HG03432 (cell line): Measurements from ENCODE around the gene SEC16B.
A peak's percentile ranks its signal among the peaks of the same experiment; 100 is the strongest.

Experiments used
- ATAC-seq: cut with Tn5 transposase; IDR thresholded peaks from one replicate; pipeline ENCODE4 v1.9.1; 2021; ENCODE audit warnings: mild to moderate bottlenecking, moderate library complexity; ENCODE audit not compliant: unreplicated experiment

SEC16B gene

DNA sequence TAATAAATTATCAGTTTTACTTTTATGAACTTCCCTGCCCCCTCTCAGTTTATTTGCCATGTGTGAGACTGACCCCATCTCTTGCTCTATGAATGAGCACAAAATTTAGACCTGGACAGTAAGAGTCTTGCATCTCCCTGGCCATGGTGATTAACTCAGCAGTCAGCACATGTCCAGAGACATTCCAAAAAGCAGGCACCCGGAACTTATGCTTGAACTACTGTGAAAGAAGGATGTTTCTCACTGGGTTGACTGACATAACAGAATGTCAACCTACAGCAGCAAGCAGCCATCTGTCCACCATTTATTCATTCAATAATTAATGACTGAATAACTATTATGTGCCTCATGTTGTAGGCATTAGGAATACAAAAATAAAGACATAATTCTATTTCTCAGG lies 11.3 kb upstream of the SEC16B start:
- no peak for ATAC-seq

DNA sequence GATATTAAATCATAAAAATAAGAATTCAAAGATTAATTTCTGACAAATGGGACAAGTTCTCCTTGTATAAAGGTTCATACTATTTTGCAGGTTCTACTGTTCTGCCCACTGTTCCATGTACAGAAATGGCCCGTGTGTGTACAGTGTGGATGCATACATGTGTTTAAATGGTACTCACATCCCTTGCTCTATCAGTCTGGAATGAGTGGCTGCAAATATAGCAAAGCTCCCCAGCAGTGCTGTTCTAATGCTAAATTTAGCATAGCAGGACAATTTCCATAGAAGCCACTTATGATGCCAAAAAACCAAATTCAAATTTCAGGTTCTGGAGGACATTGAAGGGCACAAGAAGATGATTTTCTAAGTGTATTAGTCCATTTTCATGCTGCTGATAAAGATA lies 9.4 kb upstream of the SEC16B start:
- no peak for ATAC-seq

DNA sequence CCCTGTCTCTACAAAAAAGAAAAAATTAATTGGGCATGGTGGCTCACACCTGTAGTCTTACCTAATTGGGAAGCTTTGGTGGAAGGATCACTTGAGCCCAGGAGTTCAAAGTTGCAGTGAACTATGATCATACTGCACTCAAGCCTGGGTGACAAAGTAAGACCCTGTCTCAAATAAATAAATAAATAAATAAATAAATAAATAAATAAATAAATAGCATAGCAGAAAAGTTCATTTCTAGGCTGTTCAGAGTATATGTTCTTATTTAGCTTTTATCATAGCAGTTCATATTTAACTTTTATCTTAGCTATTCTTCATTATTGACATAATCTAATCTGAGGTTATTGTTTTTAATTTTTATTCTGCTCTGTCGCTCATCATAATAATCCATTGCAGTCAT lies 8.7 kb upstream of the SEC16B start:
- no peak for ATAC-seq

DNA sequence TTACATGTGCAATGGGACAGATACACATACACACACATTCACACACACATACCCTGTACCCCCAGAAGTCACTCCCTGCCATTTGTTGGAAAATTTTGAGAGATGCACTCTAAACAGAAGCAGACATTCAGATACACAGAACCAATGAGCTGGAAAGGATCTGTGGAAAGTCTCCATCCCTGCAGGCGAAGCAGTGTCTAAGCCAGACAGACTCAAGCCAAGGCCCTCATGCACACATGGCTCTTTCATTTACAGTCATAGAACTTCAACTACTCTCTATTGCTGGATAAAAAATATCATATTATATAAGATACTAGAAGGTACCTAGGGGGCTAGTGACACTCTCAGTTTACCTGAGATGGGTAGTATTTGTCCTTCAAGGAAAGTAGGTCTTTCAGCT lies 7.3 kb upstream of the SEC16B start:
- ATAC-seq: no peak

DNA sequence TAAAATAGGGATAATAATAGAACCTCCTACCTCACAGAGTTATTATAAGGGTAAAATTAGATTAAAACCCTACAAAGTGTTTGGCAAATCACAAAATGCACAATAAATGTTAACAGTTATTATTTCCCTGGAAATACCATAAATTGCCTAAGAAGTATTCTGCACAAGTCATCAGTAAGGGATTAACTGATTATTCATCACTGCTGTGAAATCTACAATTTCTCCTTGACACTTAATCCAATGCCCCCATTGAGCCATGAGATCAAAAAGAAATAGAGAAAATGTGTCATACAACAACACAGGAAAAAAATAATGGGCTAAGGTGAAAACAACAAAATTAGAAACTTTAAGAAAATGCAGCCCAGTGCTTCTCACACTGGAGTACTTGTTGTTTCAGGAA lies 6.7 kb upstream of the SEC16B start:
- no peak for ATAC-seq

DNA sequence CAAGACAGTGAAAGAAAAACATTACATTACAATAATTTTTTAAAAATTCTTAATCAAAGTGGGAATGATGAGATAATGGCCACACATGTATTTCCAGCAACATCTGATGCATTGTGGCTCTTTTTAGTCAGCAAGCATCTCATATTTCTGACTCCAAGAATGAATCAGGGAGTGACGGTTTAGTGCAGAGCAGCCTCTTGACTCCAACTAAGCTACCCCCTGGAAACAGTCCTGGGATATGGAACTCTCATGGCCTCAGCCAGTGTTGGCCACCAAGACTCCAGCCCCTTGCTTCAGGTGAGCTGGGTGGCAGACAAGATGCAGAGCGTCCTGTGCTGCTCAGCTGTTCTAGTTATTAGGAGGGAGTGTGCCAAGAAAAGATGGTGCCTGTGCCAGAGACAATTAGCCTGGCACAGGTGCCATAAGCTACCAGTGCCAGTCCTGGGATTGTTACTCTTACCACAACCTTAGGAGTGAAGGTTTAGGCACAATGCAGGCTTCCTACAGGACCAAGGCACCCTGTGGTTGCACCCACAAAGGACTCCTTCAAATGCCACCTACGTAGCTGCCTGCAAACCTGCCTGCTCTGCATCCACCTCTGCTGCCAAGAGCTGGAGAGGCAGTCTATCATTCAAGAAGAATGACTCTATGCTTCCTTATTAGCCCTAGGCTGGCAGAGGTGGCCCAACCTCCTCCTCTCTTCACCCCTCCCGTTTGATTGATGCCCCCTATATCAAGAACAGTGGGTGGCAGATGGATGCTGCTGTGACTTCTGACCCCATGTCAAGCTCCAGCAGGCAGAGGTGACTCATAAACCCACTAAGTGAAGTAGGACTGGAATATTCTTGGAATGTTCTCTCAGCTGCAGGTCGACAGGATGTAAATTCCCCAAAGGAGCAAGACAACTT lies 6.0 kb upstream of the SEC16B start:
- no peak for ATAC-seq

DNA sequence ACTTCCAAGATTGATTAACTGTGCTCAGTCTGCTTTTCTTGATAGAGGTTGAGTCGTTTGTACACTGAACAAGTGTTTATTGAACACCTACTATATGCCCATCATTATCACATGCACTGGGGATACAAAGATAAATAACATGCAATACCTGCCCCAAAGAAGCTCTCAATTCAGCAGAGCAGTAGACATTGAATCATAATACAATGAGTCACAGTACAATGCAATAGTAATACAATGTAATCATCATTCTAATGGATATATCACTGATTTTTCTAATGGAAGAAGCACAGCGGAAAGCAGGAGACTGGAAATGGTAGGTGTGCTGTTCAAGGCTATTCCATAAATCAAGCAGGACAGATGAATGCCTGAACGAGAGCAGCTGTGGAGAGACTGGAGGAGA lies 3.7 kb upstream of the SEC16B start:
- ATAC-seq: no peak

DNA sequence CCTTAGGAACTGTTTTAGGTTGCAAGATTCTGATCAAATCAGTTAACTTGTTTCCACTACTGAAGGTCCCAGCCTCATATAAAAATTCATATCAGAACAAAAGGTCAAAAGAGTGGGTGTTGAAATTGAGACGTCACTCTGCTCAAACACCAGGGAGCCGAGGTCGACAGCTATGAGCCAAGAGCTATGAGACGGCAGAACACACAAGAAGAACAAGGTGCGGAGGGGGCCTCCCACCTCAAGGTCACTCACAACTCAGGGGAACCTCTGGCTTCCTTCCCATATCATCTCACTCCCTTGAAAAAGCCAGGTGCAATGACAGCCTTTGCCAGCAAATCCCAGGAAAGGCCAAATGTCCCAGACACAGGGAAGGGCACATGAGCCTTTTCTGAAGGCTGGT lies 749 bp downstream of the SEC16B start:
- no peak for ATAC-seq

DNA sequence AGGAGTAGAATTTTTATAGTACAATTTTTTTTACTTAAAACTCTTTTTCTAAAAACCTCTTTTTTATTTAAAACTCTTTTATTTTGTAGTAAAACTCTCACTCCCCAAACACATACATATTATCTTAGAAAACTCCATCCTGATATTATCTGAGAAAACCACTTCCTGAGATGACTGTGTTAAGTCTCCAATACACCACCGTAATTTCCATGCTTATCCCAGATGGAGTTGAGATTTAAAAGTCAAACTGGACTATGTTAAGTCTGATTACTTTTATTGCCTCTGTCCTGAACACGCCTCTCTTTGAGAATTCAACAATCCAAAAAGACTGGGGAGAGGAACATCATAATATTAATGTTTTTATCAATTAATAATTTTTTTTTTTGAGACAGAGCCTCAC lies 3.7 kb downstream of the SEC16B start:
- no peak for ATAC-seq

DNA sequence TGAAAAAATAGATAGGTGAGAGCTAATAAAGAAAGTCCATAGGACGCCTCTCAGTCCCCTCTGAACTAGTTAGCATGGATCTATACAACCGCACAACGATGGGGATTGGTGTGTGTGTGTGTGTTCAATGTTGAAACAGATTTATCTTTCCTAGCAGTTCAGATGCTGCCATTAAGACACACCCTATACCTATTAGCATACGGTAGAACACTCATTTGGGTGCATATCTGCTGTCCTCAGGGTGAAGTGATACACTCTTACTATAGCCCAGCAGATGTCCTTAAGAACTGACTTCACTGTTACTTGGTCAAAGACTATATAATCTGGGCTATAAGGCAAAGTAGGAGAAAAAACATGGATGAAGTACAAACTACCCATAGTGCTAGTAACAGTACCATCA lies 4.6 kb downstream of the SEC16B start:
- no peak for ATAC-seq

DNA sequence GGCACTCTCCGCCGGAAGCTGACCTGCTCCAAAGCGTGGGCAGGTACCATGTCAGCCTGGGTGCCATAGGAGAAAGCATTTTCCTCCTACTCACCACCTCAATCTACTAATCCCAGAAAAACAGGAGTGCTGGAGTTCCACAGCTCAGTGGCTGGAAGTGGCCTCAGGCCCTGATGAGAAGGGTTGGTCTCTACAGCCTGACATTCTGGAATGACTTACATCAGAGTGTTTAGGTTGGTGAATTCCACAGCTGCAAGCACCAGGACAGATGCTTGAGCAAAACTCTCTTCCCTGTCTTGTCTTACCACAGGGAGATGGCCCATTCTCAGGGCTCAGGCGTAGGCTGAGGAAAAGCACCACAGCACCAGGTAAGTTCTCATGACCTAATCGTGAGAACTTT lies 5.5 kb downstream of the SEC16B start:
- no peak for ATAC-seq

DNA sequence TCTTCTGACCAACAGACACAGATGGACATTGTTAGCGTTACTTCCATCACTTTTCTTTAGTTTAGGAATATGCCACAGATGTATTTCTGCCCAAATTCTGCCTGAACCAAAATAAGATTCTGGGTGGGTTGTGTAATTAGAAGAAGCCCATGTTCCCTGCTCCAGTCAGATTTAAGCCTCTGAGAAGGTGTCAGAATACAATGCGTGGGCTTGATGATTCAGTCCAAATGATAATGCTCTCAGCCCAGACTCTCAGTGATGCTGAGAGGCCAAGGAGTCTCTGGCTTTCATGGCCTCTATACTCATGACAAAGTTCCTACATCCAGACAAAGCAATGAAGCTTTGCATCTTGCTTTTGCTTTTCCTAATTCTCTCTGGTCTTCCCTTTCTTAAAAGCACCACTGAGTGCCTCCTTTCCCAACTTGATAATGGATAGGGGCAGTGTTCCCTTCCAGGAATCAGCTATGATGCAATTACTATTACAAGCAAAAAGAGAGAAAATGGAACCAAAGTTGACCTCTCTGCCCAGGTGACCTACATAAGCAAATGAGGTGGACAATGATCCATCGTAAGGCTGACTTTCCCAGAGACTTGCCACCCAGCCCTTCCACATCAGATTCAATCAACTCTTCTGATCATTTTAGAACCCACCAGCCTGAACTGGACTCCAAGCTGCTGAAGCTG lies 8.8 kb downstream of the SEC16B start:
- no peak for ATAC-seq

DNA sequence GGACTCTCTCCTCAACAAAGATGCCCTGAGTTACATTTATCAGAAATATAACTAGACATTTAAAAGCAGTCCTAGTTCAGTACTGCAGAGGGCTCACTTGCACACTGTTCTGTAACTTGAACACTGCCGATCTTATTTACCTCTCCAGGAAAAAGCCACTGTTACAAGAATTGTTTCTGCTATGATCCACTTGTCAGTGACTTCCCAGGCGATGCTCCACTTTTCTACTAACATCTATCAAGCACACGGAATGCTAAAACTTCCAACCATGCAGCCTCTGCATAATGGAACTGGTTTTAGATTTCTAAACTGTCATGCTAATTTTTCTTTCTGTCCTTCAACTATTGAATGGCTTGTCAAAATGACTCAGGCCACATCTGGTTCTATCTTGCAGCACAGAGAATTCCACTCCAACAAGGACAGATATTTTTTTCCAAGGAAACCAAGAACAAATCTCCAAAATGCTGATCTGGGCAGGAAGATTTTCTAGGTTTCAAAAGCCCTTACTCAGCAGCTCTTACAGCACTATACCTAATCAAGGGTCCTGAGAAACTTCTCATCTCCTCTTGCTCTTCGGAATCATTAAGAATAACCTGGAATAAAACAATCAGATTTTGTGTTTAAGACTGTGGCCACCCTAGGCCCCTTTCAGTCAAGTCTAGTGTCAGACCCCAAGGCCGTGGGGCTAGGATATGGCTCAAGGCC lies 9.9 kb downstream of the SEC16B start:
- no peak for ATAC-seq

DNA sequence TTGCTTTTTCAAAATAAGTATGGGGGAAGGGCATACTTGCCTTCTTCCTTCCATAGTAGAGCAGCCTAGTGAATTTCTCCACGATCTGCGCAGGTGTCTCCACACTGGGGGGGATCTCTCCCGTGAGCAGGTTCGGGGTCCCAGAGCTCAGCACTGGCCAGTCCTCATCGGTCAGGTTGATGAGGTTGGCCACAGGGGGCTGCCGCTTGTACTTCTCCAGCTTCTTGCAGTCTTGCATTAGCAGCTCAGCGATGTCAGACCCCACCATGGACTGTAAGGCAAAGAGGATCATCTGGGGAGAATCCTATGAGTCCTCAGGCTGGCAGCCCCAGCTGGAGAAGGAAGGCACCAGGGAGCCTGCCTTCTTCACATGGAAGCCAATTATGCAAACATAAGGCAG lies 11.8 kb downstream of the SEC16B start:
- no peak for ATAC-seq

DNA sequence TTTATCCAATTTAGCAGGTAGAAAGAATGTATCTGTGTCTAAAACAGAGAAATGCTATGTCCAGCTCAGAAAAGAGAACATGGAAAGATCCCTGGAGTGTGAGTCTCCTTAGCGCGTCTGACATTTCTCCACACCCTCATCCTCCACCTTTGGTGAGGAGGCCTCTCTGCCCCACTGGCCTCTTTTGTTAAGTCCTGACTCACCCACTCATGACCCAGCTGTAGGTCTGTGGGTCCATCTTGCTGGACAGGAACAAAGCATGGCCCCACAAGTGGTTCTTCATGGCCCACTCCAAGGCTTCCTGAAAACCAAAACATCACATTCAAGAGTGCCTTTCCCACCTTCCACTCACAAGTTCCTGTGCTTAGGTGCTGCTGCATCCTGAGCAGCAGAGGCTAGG lies 15.8 kb downstream of the SEC16B start:
- ATAC-seq: no peak

DNA sequence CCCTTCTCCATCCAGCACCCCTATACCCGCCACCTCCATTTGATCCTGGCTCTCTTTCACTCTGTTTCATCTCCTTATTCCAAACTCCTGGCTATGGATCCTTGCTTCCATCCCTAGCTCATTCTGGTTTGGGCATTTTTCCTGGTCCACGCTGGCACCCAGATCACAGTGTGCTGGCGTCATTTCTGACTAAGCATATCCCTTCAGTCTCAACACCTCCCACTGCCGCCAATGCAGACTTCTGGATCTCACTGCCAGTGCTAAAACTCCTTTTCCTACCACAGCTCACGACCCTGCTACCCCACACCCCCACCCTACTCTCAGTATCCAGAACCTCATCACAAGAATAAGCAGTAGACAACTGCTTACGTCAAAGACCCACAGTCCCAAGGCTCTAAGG lies 16.3 kb downstream of the SEC16B start:
- ATAC-seq: no peak

DNA sequence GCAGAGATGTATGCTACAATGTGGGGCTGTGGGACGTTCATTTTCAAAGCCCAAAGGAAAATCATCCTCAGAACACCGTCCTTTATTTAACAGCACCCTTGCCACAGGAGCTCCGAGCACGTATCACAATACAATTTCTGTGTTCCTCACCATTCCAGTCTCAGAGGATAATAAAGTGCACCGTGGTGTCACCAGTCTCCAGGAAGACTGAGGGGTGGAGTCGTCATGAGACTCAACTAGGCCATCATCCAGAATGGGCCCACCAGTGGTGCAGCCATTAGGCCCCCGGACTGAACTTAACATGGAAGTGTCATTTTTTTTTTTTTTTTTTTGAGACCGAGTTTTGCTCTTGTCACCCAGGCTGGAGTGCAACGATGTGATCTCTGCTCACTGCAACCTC lies 17.2 kb downstream of the SEC16B start:
- ATAC-seq: no peak

DNA sequence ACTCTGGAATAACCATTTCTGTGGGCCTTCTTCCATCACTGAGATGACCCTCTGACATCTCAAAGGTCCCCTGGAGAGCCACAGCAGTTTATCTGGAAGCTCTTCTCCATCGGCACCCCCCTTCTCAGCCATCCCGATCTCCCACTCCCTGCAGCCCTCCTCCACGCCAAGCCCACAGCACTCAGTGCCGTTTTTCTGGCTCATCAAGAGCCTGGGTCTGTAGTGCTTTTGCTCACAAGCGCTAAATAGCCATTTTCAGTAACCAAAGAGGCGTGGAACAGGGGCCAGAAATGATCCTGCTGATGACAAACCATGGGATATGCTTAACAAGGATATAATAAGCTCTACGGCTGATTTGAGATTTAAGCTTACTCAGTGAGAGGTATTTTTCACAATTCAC lies 17.6 kb downstream of the SEC16B start:
- ATAC-seq: no peak

DNA sequence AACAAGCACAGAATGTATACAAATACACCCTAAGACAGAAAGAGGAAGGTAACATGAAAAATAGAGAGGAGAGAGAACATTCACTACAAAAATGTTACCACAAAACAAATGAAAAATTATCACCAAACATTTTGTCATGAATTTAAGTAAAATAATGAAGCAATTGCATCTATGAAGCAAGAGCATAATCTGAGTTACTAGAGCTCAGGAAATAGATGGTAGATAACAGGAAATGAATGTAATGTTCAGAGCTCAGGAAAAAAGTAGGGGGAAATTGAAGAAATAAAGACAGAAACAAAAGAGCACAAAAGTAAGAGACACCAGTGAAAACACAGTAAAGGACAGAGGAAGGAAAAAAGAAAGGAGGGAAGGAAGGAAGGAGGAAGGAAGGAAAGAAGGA lies 19.4 kb downstream of the SEC16B start:
- no peak for ATAC-seq

DNA sequence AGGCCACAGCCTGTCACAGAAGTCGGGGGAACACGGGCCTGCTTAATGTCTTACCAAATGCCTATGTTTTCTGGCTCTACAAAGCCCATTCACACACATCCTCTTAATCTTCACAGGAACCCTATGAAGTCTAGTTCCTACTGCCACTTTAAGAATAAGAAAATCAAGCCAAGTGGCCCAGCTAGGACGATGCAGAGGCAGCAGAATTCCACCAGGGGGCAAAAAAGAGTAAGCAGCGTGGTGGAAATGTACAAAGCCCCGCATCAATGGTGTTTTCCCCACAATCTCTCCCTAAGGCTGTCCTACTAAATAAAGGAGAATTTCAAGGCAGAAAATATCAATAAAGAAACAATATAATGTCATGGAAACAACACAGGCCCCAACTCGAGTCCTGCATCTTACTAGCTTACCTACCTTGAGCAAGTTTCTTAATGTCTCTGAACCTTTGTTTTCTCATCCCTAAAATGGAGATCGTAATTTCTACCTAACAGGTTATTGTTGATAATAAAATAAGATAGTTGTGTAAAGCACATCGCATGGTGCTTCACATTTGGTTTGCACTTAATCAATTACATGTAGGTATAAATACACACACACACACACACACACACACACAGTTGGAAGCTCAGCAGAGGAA lies 21.4 kb downstream of the SEC16B start:
- peak; percentile 75 for ATAC-seq

DNA sequence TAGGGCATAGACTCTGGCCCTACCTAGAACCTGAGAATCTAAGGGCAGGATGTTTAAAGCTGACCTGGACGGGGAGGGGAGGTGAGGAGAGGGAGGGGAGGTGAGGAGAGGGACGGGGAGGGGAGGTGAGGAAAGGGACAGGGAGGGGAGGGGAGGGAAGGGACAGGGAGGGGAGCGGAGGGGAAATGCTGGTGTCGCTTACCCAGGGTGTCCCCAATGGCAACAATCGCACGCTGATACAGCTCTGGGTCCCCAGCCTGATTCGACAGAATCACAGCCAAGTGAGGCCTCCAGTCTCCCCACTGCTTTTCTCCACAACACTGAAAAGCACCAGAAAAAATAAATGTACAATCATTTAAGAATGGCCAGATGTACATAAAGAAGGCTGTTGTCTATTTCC lies 22.2 kb downstream of the SEC16B start:
- ATAC-seq: no peak
